AG04449 (cell line): ENCODE data around the gene PCNX1.
"Not testable (repeated sequence)": the region's sequence is repeated elsewhere in the genome, so short reads cannot be mapped to it uniquely, and the experiment has no call there.

ENCODE experiments used
- CTCF ChIA-PET: fragments of 350-600 bp; formaldehyde crosslinking; extraction: SDS; loops from one replicate; lab custom pipeline; 2021; ENCODE audit warnings: antibody characterized with exemption; lab: Yijun Ruan, JAX
- POLR2A ChIA-PET: fragments of 400-600, 350-600 bp; formaldehyde crosslinking; extraction: SDS; loops from one replicate; lab custom pipeline; 2020; ENCODE audit warnings: antibody characterized with exemption, inconsistent platforms; lab: Yijun Ruan, JAX
- DNase-seq: peaks from one replicate; pipeline ENCODE4 v3.0.0-alpha.2; 2010; ENCODE audit warnings: low read depth, low spot score
- H3K4me3 ChIP-seq: 2 replicates; pipeline ENCODE4 v1.5.1; 2011; ENCODE audit warnings: low read depth, mild to moderate bottlenecking, control low read depth, low read length
- CTCF ChIP-seq: IDR thresholded peaks from one replicate; pipeline ENCODE4 v1.5.1; 2011; ENCODE audit warnings: mild to moderate bottlenecking, moderate library complexity, low read length, control low read depth, inconsistent platforms; ENCODE audit not compliant: insufficient read depth; ENCODE audit errors: missing control alignments

PCNX1 gene

GRCh38 chr14:70872678-70873020 lies 34.6 kb upstream of the PCNX1 start:
- no peak overlapping the region for H3K4me3 ChIP-seq
- POLR2A ChIA-PET, result no interaction called here
- DNase-seq, result no peak
- CTCF ChIA-PET, result interaction anchor here (1.0 to 4.1 kb wide), 6 partner anchors 8 to 83 kb away, joined by 3 to 13 read pairs (median 4); no protein-coding TSS in a partner anchor
- TF ChIP-seq CTCF, result no peak

- ChIA-PET CTCF (interaction anchor here (0.9 to 1.7 kb wide), 3 partner anchors 11 to 82 kb away, joined by 3 to 4 read pairs (median 3); no protein-coding TSS in a partner anchor), POLR2A (no interaction called here)
- DNase-seq, result no peak
- H3K4me3 ChIP-seq, result no peak overlapping the region
- TF ChIP-seq CTCF, result no peak
Observed at GRCh38 chr14:70873627-70874026, 33.6 kb upstream of the PCNX1 start.

GRCh38 chr14:70875811-70876460 lies 31.3 kb upstream of the PCNX1 start:
- CTCF ChIA-PET, H3K4me3 ChIP-seq, POLR2A ChIA-PET, DNase-seq: not testable (repeated sequence)

GRCh38 chr14:70879448-70879847 lies 27.8 kb upstream of the PCNX1 start:
- DNase-seq, result no peak
- TF ChIP-seq CTCF, result no peak
- ChIA-PET POLR2A (no interaction called here), CTCF (interaction anchor here (1.1 to 4.0 kb wide), 3 partner anchors 9 to 27 kb away, joined by 3 to 13 read pairs (median 6); partner anchors contain the start of gene PCNX1)
- H3K4me3 ChIP-seq, result no peak overlapping the region

GRCh38 chr14:70880888-70881287 lies 26.4 kb upstream of the PCNX1 start:
- POLR2A ChIA-PET, result not testable (repeated sequence)
- CTCF ChIA-PET, result interaction anchor here (0.8 to 4.0 kb wide), 3 partner anchors 10 to 25 kb away, joined by 3 to 13 read pairs (median 3); no protein-coding TSS in a partner anchor

GRCh38 chr14:70881549-70882177 lies 25.6 kb upstream of the PCNX1 start:
- no peak for DNase-seq
- CTCF ChIA-PET, result interaction anchor here (0.8 to 4.0 kb wide), 6 partner anchors 11 to 64 kb away, joined by 3 to 13 read pairs (median 4); partner anchors contain the start of gene PCNX1
- POLR2A ChIA-PET, result no interaction called here
- no peak overlapping the region for H3K4me3 ChIP-seq
- no peak for TF ChIP-seq CTCF

More at GRCh38 chr14:70880888-70881287, 26.4 kb upstream of the PCNX1 start:
- DNase-seq, H3K4me3 ChIP-seq: not testable (repeated sequence)

GRCh38 chr14:70882776-70883492 lies 24.3 kb upstream of the PCNX1 start:
- ChIA-PET POLR2A (no interaction called here), CTCF (interaction anchor here (1.1 to 5.0 kb wide), 6 partner anchors 11 to 65 kb away, joined by 3 to 27 read pairs (median 4); partner anchors contain the start of gene PCNX1)
- DNase-seq, result no peak
- TF ChIP-seq CTCF, result no peak
- H3K4me3 ChIP-seq, result no peak overlapping the region
